ENCODE measurements around the gene TNFRSF4.
"Not testable (repeated sequence)": the region's sequence is repeated elsewhere in the genome, so short reads cannot be mapped to it uniquely, and the experiment has no call there.

Gene TNFRSF4

GRCh38 chr1:1179983-1180861 is 33.7 kb downstream of the TNFRSF4 start:
- no peak for DNase-seq (ENCODE audit: low read depth)
- TF ChIP-seq, protein P1, sequence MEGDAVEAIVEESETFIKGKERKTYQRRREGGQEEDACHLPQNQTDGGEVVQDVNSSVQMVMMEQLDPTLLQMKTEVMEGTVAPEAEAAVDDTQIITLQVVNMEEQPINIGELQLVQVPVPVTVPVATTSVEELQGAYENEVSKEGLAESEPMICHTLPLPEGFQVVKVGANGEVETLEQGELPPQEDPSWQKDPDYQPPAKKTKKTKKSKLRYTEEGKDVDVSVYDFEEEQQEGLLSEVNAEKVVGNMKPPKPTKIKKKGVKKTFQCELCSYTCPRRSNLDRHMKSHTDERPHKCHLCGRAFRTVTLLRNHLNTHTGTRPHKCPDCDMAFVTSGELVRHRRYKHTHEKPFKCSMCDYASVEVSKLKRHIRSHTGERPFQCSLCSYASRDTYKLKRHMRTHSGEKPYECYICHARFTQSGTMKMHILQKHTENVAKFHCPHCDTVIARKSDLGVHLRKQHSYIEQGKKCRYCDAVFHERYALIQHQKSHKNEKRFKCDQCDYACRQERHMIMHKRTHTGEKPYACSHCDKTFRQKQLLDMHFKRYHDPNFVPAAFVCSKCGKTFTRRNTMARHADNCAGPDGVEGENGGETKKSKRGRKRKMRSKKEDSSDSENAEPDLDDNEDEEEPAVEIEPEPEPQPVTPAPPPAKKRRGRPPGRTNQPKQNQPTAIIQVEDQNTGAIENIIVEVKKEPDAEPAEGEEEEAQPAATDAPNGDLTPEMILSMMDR (conservative IDR thresholded peaks at IDR 0.05; ENCODE audit: control insufficient read depth, insufficient read depth, low read depth, low read length): no peak
- no peak overlapping the region for H3K4me3 ChIP-seq (ENCODE audit: control insufficient read depth, low read depth, low read length)

DNA sequence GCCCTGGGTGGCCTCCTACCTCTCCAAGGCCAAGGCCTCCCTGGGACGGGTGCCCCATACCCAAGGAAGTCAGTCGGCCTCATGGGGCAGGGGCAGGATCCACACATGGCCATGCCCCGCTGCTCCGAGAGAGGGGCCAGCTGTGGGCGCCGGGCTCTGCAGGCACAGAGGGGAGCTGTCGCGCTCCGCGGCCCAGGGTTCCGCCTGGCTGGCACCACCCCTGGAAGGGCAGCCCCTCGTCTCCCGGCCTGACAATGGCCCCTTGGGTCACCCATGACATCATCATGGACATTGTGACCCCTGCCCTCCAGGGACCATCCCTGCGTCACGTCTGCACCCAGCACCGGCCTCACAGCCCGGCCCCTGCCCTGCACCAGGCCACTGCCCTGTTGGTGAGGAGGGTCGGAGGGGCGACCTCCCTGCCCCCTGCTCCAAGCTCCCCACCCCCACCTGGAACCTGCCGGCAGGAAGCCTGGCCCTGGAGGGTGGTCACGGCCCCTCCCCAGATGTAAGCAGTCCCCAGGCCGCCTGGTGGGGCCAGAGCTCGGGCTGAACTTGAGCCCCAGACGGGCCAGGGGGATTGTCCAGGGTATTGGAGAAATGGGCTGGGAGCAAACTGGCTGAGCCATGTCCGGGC is 34.5 kb downstream of the TNFRSF4 start:
- TF ChIP-seq, protein P1 (conservative IDR thresholded peaks at IDR 0.05; ENCODE audit: control insufficient read depth, insufficient read depth, low read depth, low read length): no peak
- H3K4me3 ChIP-seq (ENCODE audit: control insufficient read depth, low read depth, low read length): no peak overlapping the region
- no peak for DNase-seq (ENCODE audit: low read depth)

- TF ChIP-seq, protein P1 (conservative IDR thresholded peaks at IDR 0.05; ENCODE audit: control insufficient read depth, insufficient read depth, low read depth, low read length): no peak
- DNase-seq (ENCODE audit: low read depth): no peak
- H3K4me3 ChIP-seq (ENCODE audit: control insufficient read depth, low read depth, low read length): no peak overlapping the region
These were observed 35.1 kb downstream of the TNFRSF4 start for GRCh38 chr1:1178794-1179331.

DNA sequence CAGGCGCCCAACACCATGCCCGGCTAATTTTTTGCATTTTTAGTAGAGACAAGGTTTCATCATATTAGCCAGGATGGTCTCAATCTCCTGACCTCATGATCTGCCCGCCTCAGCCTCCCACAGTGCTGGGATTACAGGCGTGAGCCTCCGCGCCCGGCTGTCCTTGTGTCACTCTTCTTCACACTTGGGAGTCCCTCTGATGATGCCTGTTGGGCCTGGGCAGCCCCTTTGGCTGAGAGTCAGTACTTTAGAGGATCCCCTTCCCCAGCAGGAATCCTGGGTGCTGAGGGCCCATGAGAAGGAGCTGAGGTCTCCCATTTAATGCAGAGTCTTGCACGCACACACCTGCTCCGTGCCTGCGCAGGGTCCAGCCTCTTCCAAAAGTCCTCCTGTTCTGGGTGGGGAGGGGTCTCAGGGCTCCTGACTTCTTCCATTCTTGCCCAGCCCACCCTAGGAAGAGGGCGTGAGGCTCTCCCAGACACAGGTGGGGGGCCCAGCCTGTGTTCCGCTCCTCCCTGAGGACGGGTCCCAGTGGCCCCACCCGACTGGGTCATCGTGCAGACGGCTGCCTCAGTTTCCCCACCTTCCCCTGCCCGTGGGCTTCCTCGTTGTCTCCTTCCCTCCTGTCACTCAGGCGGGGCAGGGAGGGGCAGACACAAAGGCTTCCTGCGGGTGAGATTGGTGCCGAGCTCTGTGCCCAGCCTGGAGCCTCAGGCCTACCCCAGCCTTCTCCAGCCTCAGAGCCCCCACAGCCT is 36.3 kb downstream of the TNFRSF4 start:
- TF ChIP-seq, protein P1 (conservative IDR thresholded peaks at IDR 0.05; ENCODE audit: control insufficient read depth, insufficient read depth, low read depth, low read length): no peak
- no peak for DNase-seq (ENCODE audit: low read depth)
- no peak overlapping the region for H3K4me3 ChIP-seq (ENCODE audit: control insufficient read depth, low read depth, low read length)

DNA sequence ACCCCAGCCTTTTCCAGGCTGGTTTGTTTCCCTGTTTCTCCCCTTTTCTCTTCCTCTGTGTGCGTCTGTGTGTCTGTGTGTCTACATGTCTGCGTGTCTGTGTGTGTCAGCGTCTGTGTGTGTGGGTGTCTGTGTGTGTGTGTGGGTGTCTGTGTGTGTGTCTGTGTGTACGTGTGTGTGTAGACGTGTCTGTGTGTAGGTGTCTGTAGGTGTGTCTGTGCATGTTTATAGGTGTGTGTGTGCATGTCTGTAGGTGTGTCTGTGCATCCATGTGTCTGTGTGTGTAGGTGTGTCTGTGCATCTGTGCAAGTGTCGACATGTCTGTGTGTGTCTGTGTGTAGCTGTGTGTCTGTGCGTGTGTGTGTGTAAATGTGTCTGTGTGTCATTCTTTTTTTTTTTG is 37.0 kb downstream of the TNFRSF4 start:
- no peak overlapping the region for H3K4me3 ChIP-seq (ENCODE audit: control insufficient read depth, low read depth, low read length)
- DNase-seq (ENCODE audit: low read depth): no peak
- TF ChIP-seq, protein P1 (conservative IDR thresholded peaks at IDR 0.05; ENCODE audit: control insufficient read depth, insufficient read depth, low read depth, low read length): no peak

DNA sequence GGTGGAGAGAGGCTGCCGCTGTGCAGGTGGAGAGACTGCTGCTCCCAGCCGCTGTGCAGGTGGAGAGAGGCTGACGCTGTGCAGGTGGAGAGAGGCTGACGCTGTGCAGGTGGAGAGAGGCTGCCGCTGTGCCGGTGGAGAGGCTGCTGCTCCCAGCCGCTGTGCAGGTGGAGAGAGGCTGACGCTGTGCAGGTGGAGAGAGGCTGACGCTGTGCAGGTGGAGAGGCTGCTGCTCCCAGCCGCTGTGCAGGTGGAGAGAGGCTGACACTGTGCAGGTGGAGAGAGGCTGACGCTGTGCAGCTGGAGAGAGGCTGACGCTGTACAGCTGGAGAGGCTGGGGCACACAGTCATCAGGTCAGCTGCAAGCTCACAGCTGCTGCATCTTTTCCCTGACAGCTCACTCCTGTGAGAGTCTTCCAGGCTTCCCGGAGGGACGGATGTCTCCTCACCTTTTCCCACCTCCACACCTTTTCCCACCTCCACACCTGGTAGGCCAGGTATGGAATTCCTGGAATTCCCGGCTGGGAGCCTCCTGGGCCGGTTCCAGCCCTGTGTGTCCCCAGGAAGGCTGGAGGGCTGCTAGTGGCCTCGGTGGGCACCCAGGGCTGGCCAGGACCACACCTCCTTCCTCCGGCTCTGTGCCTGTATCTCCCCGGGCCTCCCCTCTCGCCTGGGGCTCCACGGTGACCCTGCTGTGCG is 37.7 kb downstream of the TNFRSF4 start:
- not testable (repeated sequence) for H3K4me3 ChIP-seq (ENCODE audit: control insufficient read depth, low read depth, low read length); DNase-seq (ENCODE audit: low read depth)
